ENCODE data around the gene ADGRG2. TPM values are rescaled to one million over a fixed set of nuclear protein-coding genes. Genes with fewer than 3 reads are reported as not detected.

ADGRG2 gene
- total RNA-seq, 4 donors from 2014 or later: 1.8 to 4.3 (median 3.2) TPM

DNA sequence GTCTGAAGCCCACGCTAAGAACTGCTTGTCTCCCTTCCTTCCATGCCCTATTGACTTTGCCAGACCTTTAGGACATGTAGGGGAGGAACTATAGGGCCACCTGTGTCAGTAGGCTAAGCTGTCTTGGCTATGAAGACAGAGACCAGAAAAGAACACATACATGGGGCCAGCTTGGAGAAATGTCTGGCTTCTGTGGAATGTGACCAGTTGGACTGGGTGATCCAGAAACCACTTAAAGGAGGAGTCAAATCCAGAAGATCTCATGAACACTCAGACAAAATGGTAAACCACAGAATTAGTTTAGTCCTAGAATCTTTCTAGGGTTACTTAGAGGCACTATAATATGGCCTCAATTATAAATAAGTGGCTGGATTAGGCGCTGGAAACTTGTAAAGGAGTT, 180.4 kb downstream of the ADGRG2 start:
- no peaks in the 10 kb centered on the region for H3K27me3 ChIP-seq
- intact Hi-C loops (cut with DNase I): no loop called here
- no peaks in the 10 kb centered on the region for H3K9me3 ChIP-seq
- WGBS, 2 donors: 97 to 100% methylated on average over 2 of the region's 2 CpGs
- H3K4me1 ChIP-seq: no peaks in the 10 kb centered on the region
- no peaks in the 10 kb centered on the region for H3K36me3 ChIP-seq
- TF ChIP-seq POLR2A (IDR thresholded peaks at IDR 0.05): no peak
- TF ChIP-seq, protein P1, sequence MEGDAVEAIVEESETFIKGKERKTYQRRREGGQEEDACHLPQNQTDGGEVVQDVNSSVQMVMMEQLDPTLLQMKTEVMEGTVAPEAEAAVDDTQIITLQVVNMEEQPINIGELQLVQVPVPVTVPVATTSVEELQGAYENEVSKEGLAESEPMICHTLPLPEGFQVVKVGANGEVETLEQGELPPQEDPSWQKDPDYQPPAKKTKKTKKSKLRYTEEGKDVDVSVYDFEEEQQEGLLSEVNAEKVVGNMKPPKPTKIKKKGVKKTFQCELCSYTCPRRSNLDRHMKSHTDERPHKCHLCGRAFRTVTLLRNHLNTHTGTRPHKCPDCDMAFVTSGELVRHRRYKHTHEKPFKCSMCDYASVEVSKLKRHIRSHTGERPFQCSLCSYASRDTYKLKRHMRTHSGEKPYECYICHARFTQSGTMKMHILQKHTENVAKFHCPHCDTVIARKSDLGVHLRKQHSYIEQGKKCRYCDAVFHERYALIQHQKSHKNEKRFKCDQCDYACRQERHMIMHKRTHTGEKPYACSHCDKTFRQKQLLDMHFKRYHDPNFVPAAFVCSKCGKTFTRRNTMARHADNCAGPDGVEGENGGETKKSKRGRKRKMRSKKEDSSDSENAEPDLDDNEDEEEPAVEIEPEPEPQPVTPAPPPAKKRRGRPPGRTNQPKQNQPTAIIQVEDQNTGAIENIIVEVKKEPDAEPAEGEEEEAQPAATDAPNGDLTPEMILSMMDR (IDR thresholded peaks at IDR 0.05): no peak
- no peak for DNase-seq
- H3K27ac ChIP-seq: no peak overlapping the region
- no peak overlapping the region for H3K4me3 ChIP-seq (replicated peaks in 1 of 3)

Other genes starting within 250 kb of the ADGRG2 start
- 10 to 100 TPM; 17.4 to 30.0 (median 20.2) TPM for gene PHKA2, start 138.4 kb downstream of the ADGRG2 start, total RNA-seq
- 100 to 1,000 TPM; 102 to 131 (median 123) TPM for gene PDHA1, start 221.5 kb upstream of the ADGRG2 start, total RNA-seq

Measured in thyroid gland (tissue), 4 donors.